Hematopoietic multipotent progenitor cell treated with erythropoietin and hydrocortisone succinate and interleukin-3 and kit ligand, for 15 days (in vitro differentiated cells): Measurements from ENCODE around the gene RBMXL3.
"Not testable (repeated sequence)": the region's sequence is repeated elsewhere in the genome, so short reads cannot be mapped to it uniquely, and the experiment has no call there.

Experiments used
- DNase-seq: peaks from one replicate; pipeline ENCODE4 v3.0.0-alpha.2; 2015; ENCODE audit warnings: low spot score

Gene RBMXL3

GRCh38 chrX:115189110-115189509 lies at the start of gene RBMXL3:
TSS of gene RBMXL3 (plus strand) at chrX:115189410. CDS start at chrX:115189442, 32 bp downstream.
- DNase-seq: no peak

- DNase-seq: no peak
Observed at GRCh38 chrX:115142057-115142456, 47.2 kb upstream of the RBMXL3 start.

- DNase-seq: no peak
Observed at GRCh38 chrX:115147220-115147619, 42.0 kb upstream of the RBMXL3 start.

- no peak for DNase-seq
Observed at GRCh38 chrX:115173181-115173580, 16.0 kb upstream of the RBMXL3 start.

GRCh38 chrX:115174548-115174947 lies 14.7 kb upstream of the RBMXL3 start:
- no peak for DNase-seq

GRCh38 chrX:115177932-115178331 lies 11.3 kb upstream of the RBMXL3 start:
- DNase-seq: no peak

GRCh38 chrX:115178473-115178872 lies 10.7 kb upstream of the RBMXL3 start:
- no peak for DNase-seq

GRCh38 chrX:115183980-115184379 lies 5.2 kb upstream of the RBMXL3 start:
- DNase-seq: no peak

- no peak for DNase-seq
Observed at GRCh38 chrX:115189646-115190635, 731 bp downstream of the RBMXL3 start.

GRCh38 chrX:115190636-115191489 lies 1.7 kb downstream of the RBMXL3 start:
- DNase-seq: no peak

- DNase-seq: no peak
Observed at GRCh38 chrX:115191490-115192243, 2.5 kb downstream of the RBMXL3 start.

GRCh38 chrX:115192244-115192700 lies 3.1 kb downstream of the RBMXL3 start:
- DNase-seq: no peak

- no peak for DNase-seq
Observed at GRCh38 chrX:115204040-115204439, 14.8 kb downstream of the RBMXL3 start.

- DNase-seq: not testable (repeated sequence)
Observed at GRCh38 chrX:115209547-115209946, 20.3 kb downstream of the RBMXL3 start.

GRCh38 chrX:115214151-115214550 lies 24.9 kb downstream of the RBMXL3 start:
- no peak for DNase-seq

- DNase-seq: no peak
Observed at GRCh38 chrX:115214605-115215004, 25.4 kb downstream of the RBMXL3 start.

GRCh38 chrX:115217346-115217745 lies 28.1 kb downstream of the RBMXL3 start:
- not testable (repeated sequence) for DNase-seq

- DNase-seq: no peak
Observed at GRCh38 chrX:115226929-115227328, 37.7 kb downstream of the RBMXL3 start.

GRCh38 chrX:115229337-115230003 lies 40.3 kb downstream of the RBMXL3 start:
- DNase-seq: no peak

- DNase-seq: no peak
Observed at GRCh38 chrX:115232933-115233496, 43.8 kb downstream of the RBMXL3 start.
